Upper lobe of left lung (tissue), 6 donors: Measurements from ENCODE around the gene GPR143. TPM values are rescaled to one million over a fixed set of nuclear protein-coding genes. Genes with fewer than 3 reads are reported as not detected.
"Not testable (repeated sequence)": the region's sequence is repeated elsewhere in the genome, so short reads cannot be mapped to it uniquely, and the experiment has no call there.

ENCODE experiments used
- ATAC-seq, 2 donors: fragments of 200-7000 bp; cut with Tn5 transposase; one replicate each; pipeline ENCODE4 v1.9.1; 2022; ENCODE audit warnings: mild to moderate bottlenecking in 2 of 2, moderate library complexity in 2 of 2; ENCODE audit not compliant: low FRiP score in 2 of 2
- DNase-seq, 2 donors: peaks; one replicate each; pipeline ENCODE4 v3.0.0-alpha.2; 2019 to 2020
- H3K27ac ChIP-seq, 4 donors: fragments of 200-600 bp; sonication (generic); one replicate each; pipeline ENCODE4 v1.5.1; 2016 to 2019
- H3K27me3 ChIP-seq, 4 donors: fragments of 200-600 bp; sonication (generic); one replicate each; pipeline ENCODE4 v1.5.1; 2017 to 2019
- H3K36me3 ChIP-seq, 4 donors: fragments of 200-600 bp; sonication (generic); one replicate each; pipeline ENCODE4 v1.5.1; 2016 to 2019
- H3K4me1 ChIP-seq, 4 donors: fragments of 200-600 bp; sonication (generic); one replicate each; pipeline ENCODE4 v1.5.1; 2018 to 2019
- H3K4me3 ChIP-seq, 4 donors: fragments of 200-600 bp; sonication (generic); one replicate each; pipeline ENCODE4 v1.5.1; 2017 to 2019; ENCODE audit warnings: mild to moderate bottlenecking in 2 of 4, moderate library complexity in 1 of 4
- H3K9me3 ChIP-seq, 4 donors: fragments of 200-600 bp; sonication (generic); one replicate each; pipeline ENCODE4 v1.5.1; 2018 to 2019
- EP300 ChIP-seq, 4 donors: sonication (generic); formaldehyde crosslinking; IDR thresholded peaks; one replicate each; pipeline ENCODE4 v1.5.1; 2017; ENCODE audit warnings: antibody characterized with exemption in 4 of 4, control low read depth in 2 of 4
- POLR2A ChIP-seq, 4 donors: fragments of 450-650 bp; IDR thresholded peaks; one replicate each; pipeline ENCODE4 v1.5.1; 2016 to 2017; ENCODE audit warnings: antibody characterized with exemption in 4 of 4, mild to moderate bottlenecking in 2 of 4
- POLR2AphosphoS5 ChIP-seq, 2 donors: sonication (generic); formaldehyde crosslinking; IDR thresholded peaks; one replicate each; pipeline ENCODE4 v1.5.1; 2017; ENCODE audit warnings: antibody characterized with exemption in 2 of 2
- WGBS, 2 donors: methylation state at CpG; one replicate each; pipeline ENCODE4 v1.1.5; 2017 to 2018; 5-methylcytosine and 5-hydroxymethylcytosine counted together
- total RNA-seq, 6 donors: library from RNA; depleted of rRNA in 4 of 6; stranded (reverse); fragments of >200 nt in 4 of 6; gene quantifications; one replicate each; pipeline versions ENCODE4 v1.1.0 to v1.2.1, GENCODE V29; 2016 to 2021
- TF ChIP-seq, protein P1 (sequence below), 6 experiments: fragments of 450-650 bp in 4 of 6; fragments of 200-600 bp in 2 of 6; sonication (generic) in 2 of 6; IDR thresholded peaks; one replicate each; pipeline ENCODE4 v1.5.1; 2016 to 2019; ENCODE audit warnings: antibody characterized with exemption in 6 of 6
- donor health status: DM: no; HTN: no; CAD: no; lungs with moderate emphysema.
- donor health status: DM: no; HTN: yes; CAD: no; lungs with severe emphysema.

The GPR143 gene
- total RNA-seq, 6 donors from 2014 or later, result 0.33 to 2.1 (median 0.84) TPM; not detected in 1

DNA sequence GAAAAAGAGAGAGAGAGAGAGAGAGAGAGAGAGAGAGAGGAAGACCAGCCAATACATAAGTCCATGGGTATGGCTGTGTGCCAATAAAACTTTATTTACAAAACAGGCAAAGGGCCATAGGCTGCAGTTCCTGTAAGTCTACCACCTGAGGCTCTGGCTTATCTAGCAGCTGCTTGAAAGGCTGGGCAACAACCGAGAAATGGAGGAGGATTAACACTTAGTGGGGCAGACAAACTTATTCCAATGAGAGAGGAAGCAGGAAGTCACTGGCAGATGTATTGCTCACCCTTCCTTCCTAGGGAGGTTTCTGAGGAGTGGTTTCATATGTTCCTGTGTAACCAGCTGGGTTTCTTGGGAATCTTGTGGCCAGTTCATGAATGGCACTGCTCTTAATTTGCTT is 4.7 kb upstream of the GPR143 start:
- Histone ChIP-seq H3K9me3 (no peaks in the 10 kb centered on the region), H3K4me3 (no peak overlapping the region), H3K36me3 (no peaks in the 10 kb centered on the region), H3K27me3 (no peaks in the 10 kb centered on the region), H3K27ac (no peak overlapping the region), H3K4me1 (no peaks in the 10 kb centered on the region)
- ATAC-seq (no peak), DNase-seq (no peak)
- 33 to 50% methylated on average over 1 of the region's 1 CpG for WGBS, 2 donors
- TF ChIP-seq POLR2A (IDR thresholded peaks at IDR 0.05) (no peak), POLR2AphosphoS5 (IDR thresholded peaks at IDR 0.05) (no peak), EP300 (IDR thresholded peaks at IDR 0.05) (no peak)
- TF ChIP-seq, protein P1, sequence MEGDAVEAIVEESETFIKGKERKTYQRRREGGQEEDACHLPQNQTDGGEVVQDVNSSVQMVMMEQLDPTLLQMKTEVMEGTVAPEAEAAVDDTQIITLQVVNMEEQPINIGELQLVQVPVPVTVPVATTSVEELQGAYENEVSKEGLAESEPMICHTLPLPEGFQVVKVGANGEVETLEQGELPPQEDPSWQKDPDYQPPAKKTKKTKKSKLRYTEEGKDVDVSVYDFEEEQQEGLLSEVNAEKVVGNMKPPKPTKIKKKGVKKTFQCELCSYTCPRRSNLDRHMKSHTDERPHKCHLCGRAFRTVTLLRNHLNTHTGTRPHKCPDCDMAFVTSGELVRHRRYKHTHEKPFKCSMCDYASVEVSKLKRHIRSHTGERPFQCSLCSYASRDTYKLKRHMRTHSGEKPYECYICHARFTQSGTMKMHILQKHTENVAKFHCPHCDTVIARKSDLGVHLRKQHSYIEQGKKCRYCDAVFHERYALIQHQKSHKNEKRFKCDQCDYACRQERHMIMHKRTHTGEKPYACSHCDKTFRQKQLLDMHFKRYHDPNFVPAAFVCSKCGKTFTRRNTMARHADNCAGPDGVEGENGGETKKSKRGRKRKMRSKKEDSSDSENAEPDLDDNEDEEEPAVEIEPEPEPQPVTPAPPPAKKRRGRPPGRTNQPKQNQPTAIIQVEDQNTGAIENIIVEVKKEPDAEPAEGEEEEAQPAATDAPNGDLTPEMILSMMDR (IDR thresholded peaks at IDR 0.05), result no peak

DNA sequence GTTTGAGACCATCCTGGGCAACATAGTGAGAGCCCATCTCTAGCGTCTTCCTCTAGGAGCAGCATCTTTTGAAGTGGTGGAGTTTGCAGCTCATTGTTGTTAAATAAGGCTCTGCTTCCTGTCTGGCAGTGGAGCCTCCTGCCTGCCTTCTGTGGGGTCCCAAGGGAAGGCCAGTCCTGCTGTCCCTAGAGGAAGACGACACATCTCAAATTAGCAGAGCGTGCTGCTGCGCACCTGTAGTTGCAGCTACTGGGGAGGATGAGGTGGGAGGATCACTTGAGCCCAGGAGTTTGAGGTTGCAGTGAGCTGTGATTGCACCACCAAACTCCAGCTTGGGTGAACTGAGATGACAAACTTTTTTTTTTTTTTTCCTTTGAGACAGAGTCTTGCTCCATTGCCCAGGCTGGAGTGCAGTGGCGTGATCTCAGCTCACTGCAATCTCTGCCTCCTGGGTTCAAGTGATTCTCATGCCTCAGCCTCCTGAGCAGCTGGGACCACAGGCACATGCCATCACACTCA is 2.7 kb upstream of the GPR143 start:
- not testable (repeated sequence) for H3K36me3 ChIP-seq, H3K4me1 ChIP-seq, ATAC-seq, H3K27me3 ChIP-seq, H3K27ac ChIP-seq, H3K4me3 ChIP-seq, DNase-seq, H3K9me3 ChIP-seq
- 61 to 75% methylated on average over 2 to 5 of the region's 5 CpGs for WGBS, 2 donors

DNA sequence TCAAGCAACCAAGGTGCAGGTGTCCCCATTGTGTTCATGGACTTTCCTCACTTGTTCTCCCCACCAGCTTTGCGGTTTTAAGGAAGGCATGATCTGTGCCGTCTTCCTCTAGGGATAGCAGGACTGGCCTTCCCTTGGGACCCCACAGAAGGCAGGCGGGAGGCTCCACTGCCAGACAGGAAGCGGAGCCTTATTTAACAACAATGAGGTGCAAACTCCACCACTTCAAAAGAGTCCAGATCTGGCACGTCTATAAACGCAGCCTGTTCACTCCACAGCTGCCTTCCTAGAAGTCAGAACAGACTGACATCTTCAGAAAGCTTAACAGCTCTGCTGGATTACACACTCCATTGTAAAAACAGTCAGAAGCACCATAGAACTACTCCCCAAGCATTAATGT is 1.7 kb upstream of the GPR143 start:
- Histone ChIP-seq H3K27me3 (no peaks in the 10 kb centered on the region), H3K36me3 (no peaks in the 10 kb centered on the region), H3K4me1 (no peaks in the 10 kb centered on the region), H3K9me3 (no peaks in the 10 kb centered on the region), H3K27ac (no peak overlapping the region), H3K4me3 (no peak overlapping the region)
- 49 to 73% methylated on average over 2 to 6 of the region's 6 CpGs for WGBS, 2 donors
- no peak for ATAC-seq
- TF ChIP-seq POLR2AphosphoS5 (IDR thresholded peaks at IDR 0.05) (no peak), EP300 (IDR thresholded peaks at IDR 0.05) (no peak), POLR2A (IDR thresholded peaks at IDR 0.05) (no peak)
- TF ChIP-seq, protein P1 (IDR thresholded peaks at IDR 0.05), result no peak
- DNase-seq, result no peak

DNA sequence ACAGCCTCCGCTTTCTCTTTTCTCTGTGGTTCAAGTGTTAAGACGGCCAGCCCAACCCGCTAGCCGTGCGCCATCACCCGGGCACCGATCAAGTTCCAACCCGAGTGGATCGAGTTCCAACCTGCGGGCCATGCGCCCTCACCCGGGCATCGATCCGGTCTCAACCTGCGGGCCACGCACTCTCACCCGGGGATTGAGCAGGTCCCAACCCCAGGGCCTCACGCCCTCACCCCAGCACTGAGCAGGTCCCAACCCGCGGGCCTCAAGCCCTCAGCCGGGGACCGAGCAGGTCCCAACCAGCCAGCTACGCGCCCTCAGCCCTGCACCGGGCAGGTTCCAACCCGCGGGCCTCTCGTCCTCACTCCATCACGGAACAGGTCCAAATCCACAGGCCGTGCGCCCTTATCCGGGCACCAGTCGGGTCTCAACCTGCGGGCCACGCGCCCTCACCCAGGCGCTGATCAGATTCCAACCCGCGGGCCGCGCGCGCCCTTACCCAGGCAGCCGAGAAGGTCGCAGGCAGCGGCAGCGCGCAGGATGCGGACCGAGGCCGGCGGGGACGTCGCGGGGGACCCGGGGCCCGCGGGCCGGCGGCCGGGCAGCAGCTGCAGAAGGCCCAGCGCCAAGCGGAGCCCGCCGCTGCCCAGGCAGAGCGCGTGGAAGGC is 443 bp downstream of the GPR143 start:
- no peak overlapping the region for H3K4me3 ChIP-seq
- no peaks in the 10 kb centered on the region for H3K4me1 ChIP-seq
- no peaks in the 10 kb centered on the region for H3K27me3 ChIP-seq
- TF ChIP-seq EP300 (IDR thresholded peaks at IDR 0.05), result no peak
- TF ChIP-seq POLR2A (IDR thresholded peaks at IDR 0.05), result no peak
- TF ChIP-seq, protein P1 (IDR thresholded peaks at IDR 0.05), result no peak
- TF ChIP-seq POLR2AphosphoS5 (IDR thresholded peaks at IDR 0.05), result no peak
- ATAC-seq, result peak in 1 of 2 donors; percentile 28
- no peak overlapping the region for H3K27ac ChIP-seq
- DNase-seq, result peak in 1 of 2 donors; percentile 44
- H3K9me3 ChIP-seq, result no peaks in the 10 kb centered on the region
- WGBS, 2 donors, result 42 to 43% methylated on average over 15 to 33 of the region's 67 CpGs
- no peaks in the 10 kb centered on the region for H3K36me3 ChIP-seq

DNA sequence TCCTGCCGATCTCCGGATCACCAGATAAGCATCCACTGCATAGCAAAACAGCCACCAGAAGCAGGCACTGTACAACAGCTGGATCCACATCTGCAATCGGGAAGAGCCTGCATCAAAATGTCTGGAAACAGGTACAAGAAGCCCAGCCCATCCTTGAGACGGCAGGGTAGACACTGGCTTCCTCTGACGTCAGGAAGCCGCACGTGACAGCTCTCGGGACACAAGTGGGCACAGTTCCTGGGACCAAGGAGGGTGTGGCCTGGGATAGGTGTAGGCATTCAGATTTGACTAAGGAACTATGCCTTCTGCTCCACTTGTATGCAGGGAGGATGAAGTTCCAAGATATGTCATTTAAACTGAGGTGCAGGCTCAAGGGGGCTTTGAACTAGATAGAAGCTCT is 6.3 kb downstream of the GPR143 start:
- H3K27me3 ChIP-seq, result no peaks in the 10 kb centered on the region
- no peak overlapping the region for H3K27ac ChIP-seq
- WGBS, 2 donors, result 47 to 77% methylated on average over 6 to 8 of the region's 8 CpGs
- H3K4me1 ChIP-seq, result no peaks in the 10 kb centered on the region
- no peak overlapping the region for H3K4me3 ChIP-seq
- H3K9me3 ChIP-seq, result no peaks in the 10 kb centered on the region
- TF ChIP-seq POLR2AphosphoS5 (IDR thresholded peaks at IDR 0.05), result no peak
- TF ChIP-seq POLR2A (IDR thresholded peaks at IDR 0.05), result no peak
- no peak for TF ChIP-seq EP300 (IDR thresholded peaks at IDR 0.05)
- TF ChIP-seq, protein P1 (IDR thresholded peaks at IDR 0.05), result no peak
- no peaks in the 10 kb centered on the region for H3K36me3 ChIP-seq
- no peak for DNase-seq
- no peak for ATAC-seq
